ENCODE data around the gene CNNM4. TPM values are rescaled to one million over a fixed set of nuclear protein-coding genes. Genes with fewer than 3 reads are reported as not detected.

Gene CNNM4
- polyA plus RNA-seq, 3 donors, result 12.6 to 16.7 (median 13.8) TPM

- DNase-seq, result no peak
These were observed 6.4 kb upstream of the CNNM4 start for GRCh38 chr2:96754317-96754716.

DNA sequence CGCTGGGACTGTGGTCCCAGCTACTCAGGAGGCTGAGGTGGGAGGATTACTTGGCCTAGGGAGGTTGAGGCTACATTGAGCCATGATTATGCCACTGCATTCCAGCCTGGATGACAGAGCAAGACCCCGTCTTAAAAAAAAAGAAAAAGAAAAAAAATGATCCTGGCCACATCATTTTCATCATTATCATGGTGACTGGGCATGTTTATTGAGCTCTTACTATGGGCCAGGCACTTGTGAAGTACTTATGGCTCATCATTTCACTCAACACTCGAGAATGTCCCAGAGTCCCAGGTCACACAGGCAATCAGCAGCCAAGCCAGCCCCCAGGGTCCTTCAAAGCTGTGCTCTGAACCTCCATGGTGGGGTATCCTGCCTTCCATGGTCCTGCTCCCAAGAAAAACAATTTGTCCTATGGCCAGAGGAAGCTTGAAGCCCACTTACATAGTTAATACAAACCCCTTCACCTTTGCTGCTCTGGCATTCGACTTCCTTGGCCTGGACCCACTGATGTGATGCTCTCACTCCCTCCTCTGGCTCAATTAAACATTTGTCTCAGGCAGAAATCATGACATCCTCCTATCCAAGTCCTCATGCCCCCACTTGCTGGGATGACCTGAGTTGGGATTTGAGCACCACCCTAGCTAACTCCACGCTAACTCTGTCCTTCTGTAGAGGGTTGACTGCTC, 3.8 kb upstream of the CNNM4 start:
- DNase-seq, result no peak

- DNase-seq, result no peak
These were observed 3.2 kb upstream of the CNNM4 start for GRCh38 chr2:96757477-96757860.

DNA sequence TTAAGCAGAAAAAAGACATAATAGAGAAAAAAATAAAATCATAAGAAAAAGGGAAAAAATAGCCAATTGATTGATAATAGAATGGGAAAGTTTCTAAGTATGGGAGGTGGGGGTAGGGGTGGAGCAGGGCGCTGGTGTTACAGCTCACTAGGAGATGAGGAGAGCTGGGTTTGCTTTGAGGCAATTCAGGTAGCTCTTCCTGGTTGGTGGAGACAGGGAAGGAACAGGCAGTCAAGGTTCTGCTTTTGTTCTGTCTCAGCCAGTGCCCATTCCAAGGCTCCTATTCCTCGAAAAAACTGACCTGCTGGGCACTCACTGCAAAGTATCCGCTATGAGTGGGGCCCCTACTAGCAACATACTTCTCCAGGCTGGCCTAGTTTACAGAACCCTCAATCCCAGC, 1.7 kb upstream of the CNNM4 start:
- no peak for DNase-seq

GRCh38 chr2:96759548-96759947, 1.2 kb upstream of the CNNM4 start:
- no peak for DNase-seq

DNA sequence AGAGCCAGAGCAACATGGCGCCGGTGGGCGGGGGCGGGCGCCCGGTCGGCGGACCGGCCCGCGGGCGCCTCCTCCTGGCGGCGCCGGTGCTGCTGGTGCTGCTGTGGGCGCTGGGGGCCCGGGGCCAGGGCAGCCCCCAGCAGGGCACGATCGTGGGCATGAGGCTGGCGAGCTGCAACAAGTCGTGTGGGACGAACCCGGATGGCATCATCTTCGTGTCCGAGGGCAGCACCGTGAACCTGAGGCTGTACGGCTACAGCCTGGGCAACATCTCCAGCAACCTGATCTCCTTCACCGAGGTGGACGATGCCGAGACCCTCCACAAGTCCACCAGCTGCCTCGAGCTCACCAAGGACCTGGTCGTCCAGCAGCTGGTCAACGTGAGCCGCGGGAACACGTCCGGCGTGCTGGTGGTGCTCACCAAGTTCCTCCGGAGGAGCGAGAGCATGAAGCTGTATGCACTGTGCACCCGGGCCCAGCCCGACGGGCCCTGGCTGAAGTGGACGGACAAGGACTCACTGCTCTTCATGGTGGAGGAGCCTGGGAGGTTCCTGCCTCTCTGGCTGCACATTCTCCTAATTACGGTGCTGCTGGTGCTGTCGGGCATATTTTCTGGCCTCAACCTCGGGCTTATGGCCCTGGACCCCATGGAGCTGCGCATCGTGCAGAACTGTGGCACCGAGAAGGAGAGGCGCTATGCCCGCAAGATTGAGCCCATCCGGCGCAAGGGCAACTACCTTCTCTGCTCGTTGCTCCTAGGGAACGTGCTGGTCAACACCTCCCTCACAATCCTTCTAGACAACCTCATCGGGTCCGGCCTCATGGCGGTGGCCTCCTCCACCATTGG, 507 bp downstream of the CNNM4 start:
- DNase-seq, result no peak

DNA sequence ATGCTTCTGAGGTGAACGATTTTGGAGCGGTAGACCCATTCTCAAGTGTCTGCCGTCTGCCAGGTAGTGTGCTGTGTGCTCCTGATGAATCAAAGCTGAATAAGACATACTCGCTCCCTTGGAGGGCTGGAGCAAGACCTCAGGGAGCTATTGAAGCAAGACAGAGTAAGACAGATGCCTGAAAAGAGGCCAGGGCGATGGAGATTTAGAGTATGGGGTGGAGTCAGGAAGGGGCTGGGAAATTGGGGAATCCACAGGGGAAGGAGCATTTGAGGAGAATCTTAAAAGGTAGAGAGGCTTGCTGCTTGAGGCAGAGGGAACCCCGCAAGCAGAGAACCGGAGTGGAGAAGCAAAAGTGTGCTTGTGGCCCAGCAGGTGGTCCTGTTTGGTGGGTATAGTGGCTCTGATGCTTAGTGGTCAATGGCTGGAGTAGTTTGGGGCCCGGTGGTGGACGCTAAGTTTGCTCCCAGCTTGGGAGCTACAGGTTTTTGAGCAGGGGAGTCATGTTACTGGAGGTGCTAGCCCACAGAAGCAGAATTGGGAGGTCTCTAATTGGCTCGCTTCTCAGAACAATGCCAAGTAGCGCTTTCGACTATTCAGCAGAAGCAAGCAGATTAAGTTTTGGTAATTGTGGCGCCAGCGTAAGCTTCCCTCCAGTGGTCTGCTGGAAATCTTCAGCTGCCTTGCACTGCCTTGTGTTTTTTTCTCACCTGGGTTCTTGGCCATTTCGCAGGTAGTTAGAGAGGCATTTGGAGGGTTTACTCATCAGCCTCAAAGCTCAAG, 2.0 kb downstream of the CNNM4 start:
- no peak for DNase-seq

- no peak for DNase-seq
These were observed 3.0 kb downstream of the CNNM4 start for GRCh38 chr2:96763511-96764252.

GRCh38 chr2:96764253-96764637, 3.5 kb downstream of the CNNM4 start:
- DNase-seq, result no peak

- DNase-seq, result no peak
These were observed 6.6 kb downstream of the CNNM4 start for GRCh38 chr2:96767135-96767871.

GRCh38 chr2:96768083-96768561, 7.4 kb downstream of the CNNM4 start:
- no peak for DNase-seq

DNA sequence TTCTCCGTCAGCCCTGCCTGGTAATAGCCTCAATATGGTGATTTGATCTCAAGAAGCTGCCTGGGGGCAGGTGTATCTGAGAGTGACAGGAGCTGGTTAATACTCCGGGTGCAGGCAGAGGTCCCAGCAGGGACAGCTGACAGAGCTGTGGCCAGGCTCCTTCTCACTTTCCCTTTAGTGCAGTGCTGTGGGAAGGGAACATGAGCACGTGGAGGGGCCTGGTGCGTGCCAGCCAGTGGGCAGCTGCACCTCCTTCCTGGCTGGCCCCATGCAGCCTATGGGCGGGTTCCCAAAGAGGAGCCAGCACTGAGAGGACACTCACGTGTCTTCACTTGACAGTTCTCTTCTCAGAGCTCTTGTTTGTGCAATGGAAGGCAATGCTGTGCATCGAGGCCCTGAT, 9.1 kb downstream of the CNNM4 start:
- no peak for DNase-seq

GRCh38 chr2:96770442-96771202, 9.9 kb downstream of the CNNM4 start:
- DNase-seq, result no peak

- DNase-seq, result peak; percentile 39
These were observed 11.3 kb downstream of the CNNM4 start for GRCh38 chr2:96771796-96772618.

DNA sequence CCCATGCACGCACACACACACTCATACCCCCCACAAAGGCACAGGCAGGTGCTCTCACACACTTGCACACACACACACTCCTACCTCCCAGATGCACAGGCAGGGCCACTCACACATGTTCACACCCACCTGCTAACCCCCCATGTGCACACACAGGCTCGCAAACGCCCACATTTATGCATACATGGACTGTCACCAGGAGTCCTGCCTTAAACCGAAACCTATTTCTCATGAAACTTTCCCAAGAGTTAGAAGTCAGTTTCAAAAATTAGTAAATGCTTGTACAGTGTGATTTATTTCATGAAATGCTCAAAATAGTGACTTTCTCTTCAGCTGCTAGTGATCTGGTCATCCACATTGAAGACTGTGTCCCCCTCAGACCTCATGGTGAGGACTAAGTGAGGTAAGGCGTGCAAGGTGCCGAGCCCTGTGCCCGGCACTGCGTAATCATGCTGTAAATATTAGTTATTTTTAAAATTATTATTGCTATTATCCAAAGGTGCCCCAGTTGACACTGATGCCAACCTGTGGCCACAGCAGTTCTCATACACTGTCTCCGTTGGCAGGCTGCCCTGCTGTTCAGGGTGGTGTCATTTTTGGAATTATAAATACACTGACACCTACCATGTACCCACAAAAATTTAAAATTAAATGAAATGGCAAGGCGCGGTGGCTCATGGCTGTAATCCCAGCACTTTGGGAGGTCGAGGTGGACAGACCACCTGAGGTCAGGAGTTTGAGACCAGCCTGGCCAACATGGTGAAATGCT, 12.4 kb downstream of the CNNM4 start:
- no peak for DNase-seq

- no peak for DNase-seq
These were observed 13.2 kb downstream of the CNNM4 start for GRCh38 chr2:96773922-96774321.

GRCh38 chr2:96775160-96775559, 14.5 kb downstream of the CNNM4 start:
- no peak for DNase-seq

DNA sequence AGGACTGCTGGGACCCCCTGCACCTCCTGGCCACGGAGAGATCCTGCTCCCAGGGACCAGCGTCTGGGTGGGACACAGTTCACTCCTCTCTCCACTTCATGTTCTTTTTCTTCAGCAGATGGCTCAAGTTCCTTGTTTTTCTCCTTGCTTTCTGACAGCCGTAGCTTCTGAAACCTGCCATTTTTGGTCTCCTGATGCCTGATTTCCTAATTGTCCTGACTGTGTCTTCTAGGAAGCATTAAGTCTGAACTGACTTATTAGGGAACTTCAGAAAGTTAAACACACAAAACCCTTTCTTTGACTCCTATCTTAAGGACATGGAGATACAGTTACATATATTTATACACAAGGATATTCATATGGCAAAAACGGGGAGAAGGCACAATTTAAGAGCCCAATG, 22.7 kb downstream of the CNNM4 start:
- DNase-seq, result no peak

- no peak for DNase-seq
These were observed 26.7 kb downstream of the CNNM4 start for GRCh38 chr2:96787411-96787810.

All from renal pelvis (tissue), 4 donors.